KMS-11 (cell line): ENCODE results near the gene STAG1.
A peak's percentile ranks its signal among the peaks of the same experiment; 100 is the strongest.

Experiments
- H2AFZ ChIP-seq: fragments of 200-600 bp; sonication (generic); 2 replicates; pipeline ENCODE4 v1.6.1; 2016; ENCODE audit warnings: antibody characterized with exemption, mixed run types, low read depth
- H3K27ac ChIP-seq: fragments of 200-600 bp; sonication (generic); 2 replicates; pipeline ENCODE4 v1.6.1; 2016; ENCODE audit warnings: mild to moderate bottlenecking, mixed run types
- H3K27me3 ChIP-seq: fragments of 200-600 bp; sonication (generic); 2 replicates; pipeline ENCODE4 v1.6.1; 2017; ENCODE audit warnings: mild to moderate bottlenecking, low read depth, mixed run types, moderate library complexity; ENCODE audit not compliant: insufficient read depth
- H3K36me3 ChIP-seq: fragments of 200-600 bp; sonication (generic); 2 replicates; pipeline ENCODE4 v1.6.1; 2017; ENCODE audit warnings: mild to moderate bottlenecking, mixed run types; ENCODE audit not compliant: insufficient read depth
- H3K4me1 ChIP-seq: fragments of 200-600 bp; sonication (generic); 2 replicates; pipeline ENCODE4 v1.6.1; 2016; ENCODE audit warnings: mild to moderate bottlenecking, low read depth, mixed run types; ENCODE audit not compliant: poor library complexity, severe bottlenecking
- H3K4me2 ChIP-seq: fragments of 200-600 bp; sonication (generic); 2 replicates; pipeline ENCODE4 v1.7.0; 2016; ENCODE audit warnings: mild to moderate bottlenecking, mixed run types
- H3K4me3 ChIP-seq: fragments of 200-600 bp; sonication (generic); IDR thresholded peaks from 2 replicates; pipeline ENCODE4 v1.6.1; 2017; ENCODE audit warnings: low read depth, low read length, mixed read lengths; ENCODE audit not compliant: insufficient read depth
- H3K79me2 ChIP-seq: fragments of 200-600 bp; sonication (generic); 2 replicates; pipeline ENCODE4 v1.6.1; 2016; ENCODE audit warnings: low read depth, mixed run types; ENCODE audit not compliant: insufficient read depth
- H3K9ac ChIP-seq: fragments of 200-600 bp; sonication (generic); 2 replicates; pipeline ENCODE4 v1.6.1; 2016; ENCODE audit warnings: mild to moderate bottlenecking, mixed run types
- H4K20me1 ChIP-seq: fragments of 200-600 bp; sonication (generic); 2 replicates; pipeline ENCODE4 v1.6.1; 2016; ENCODE audit warnings: mild to moderate bottlenecking, mixed run types; ENCODE audit not compliant: insufficient read depth
- TF ChIP-seq, protein P1 (sequence below): fragments of 200-600 bp; sonication (generic); conservative IDR thresholded peaks from 2 replicates; pipeline ENCODE4 v1.6.1; 2017; ENCODE audit warnings: low read depth, mild to moderate bottlenecking, antibody characterized with exemption, low read length, moderate library complexity, mixed read lengths

The STAG1 gene

DNA sequence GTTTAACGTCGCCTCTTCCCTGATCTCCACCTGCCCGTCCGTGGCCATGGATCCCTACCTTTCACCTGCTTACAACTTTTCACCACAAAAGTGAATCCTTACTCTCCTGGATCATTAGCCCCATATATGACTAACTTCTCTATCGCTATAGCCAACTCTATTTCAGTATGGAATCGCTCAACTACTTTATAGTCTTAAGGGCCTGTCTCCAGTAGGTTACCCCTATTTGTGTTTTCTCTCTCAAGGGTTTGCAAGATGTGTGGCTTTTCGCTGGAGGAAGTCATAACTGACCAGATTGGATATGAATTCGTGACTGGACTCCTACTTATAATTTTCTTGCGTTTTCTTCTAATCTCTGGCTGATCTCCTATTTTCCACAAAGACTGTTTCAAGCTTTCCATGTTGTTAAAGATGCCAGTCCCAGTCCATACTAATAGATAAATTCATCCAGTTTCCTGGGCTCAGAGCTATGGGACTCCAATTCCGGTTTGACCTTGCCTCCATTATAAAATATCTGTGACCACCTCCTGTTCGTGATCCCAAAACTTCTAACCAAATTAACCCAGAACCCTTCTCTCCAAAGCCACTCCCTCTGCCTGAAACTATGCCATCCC is 1.3 kb upstream of the STAG1 start:
- TF ChIP-seq, protein P1, sequence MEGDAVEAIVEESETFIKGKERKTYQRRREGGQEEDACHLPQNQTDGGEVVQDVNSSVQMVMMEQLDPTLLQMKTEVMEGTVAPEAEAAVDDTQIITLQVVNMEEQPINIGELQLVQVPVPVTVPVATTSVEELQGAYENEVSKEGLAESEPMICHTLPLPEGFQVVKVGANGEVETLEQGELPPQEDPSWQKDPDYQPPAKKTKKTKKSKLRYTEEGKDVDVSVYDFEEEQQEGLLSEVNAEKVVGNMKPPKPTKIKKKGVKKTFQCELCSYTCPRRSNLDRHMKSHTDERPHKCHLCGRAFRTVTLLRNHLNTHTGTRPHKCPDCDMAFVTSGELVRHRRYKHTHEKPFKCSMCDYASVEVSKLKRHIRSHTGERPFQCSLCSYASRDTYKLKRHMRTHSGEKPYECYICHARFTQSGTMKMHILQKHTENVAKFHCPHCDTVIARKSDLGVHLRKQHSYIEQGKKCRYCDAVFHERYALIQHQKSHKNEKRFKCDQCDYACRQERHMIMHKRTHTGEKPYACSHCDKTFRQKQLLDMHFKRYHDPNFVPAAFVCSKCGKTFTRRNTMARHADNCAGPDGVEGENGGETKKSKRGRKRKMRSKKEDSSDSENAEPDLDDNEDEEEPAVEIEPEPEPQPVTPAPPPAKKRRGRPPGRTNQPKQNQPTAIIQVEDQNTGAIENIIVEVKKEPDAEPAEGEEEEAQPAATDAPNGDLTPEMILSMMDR: no peak
- peak overlapping the region; percentile 59 for H3K4me2 ChIP-seq
- peak overlapping the region; percentile 52 for H3K4me3 ChIP-seq
- H3K4me1 ChIP-seq: peaks cover 33% of the 10 kb centered on the region
- H3K36me3 ChIP-seq: no peaks in the 10 kb centered on the region
- H4K20me1 ChIP-seq: no peaks in the 10 kb centered on the region
- peaks cover 29% of the 10 kb centered on the region for H3K79me2 ChIP-seq
- peak overlapping the region; percentile 70 for H2AFZ ChIP-seq
- H3K27ac ChIP-seq: peak overlapping the region; percentile 95
- no peaks in the 10 kb centered on the region for H3K27me3 ChIP-seq
- H3K9ac ChIP-seq: peak overlapping the region; percentile 91

DNA sequence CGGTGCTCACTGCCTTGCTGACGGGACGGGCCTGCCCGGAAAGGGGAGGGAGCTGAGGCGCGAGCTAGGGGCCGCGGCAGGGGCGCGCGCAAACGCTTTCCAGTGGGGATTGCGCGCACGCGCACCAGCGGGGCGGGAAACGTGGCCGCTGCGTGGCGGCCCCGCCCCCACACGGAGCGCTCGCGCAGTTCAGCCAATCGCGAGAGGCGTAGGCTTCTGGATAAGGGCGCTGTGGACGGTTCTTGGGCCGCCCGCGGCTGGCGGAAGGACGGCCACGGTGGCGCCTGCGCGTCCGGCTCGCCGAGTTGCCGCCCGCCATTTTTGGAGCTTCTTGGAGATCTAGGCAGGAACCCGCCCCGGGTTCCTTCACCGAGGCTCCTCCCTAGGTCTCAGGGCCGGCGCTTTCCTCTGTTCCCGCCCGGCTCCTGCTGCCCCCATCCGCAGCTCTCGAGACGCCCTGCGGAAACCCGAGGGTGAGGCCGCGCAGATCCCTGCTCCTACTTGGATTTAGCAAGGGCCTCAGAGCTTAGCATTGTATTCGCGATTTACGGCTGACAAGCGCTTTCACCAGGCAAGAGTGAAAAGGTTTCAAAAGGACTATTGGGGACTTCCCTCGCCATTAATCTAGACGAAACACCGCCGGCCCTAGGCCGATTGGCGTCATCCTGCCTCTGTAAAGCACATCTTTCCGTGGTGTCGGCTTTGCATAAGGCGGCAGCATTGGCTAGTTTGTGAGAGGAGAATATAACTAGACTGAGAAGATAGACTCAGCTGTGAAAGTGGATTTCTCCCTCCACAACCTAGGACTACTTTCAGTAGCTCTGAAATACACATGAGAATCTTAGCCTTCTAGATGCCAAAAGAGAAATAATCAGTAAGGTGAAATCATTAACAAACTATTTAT is 496 bp upstream of the STAG1 start:
- Histone ChIP-seq H3K4me1 (peaks cover 35% of the 10 kb centered on the region), H2AFZ (peak overlapping the region; percentile 70), H3K27me3 (no peaks in the 10 kb centered on the region), H3K79me2 (peaks cover 37% of the 10 kb centered on the region), H3K9ac (peak overlapping the region; percentile 91), H3K4me3 (peak overlapping the region; percentile 52), H4K20me1 (no peaks in the 10 kb centered on the region), H3K4me2 (peak overlapping the region; percentile 59), H3K27ac (peak overlapping the region; percentile 95), H3K36me3 (no peaks in the 10 kb centered on the region)
- TF ChIP-seq, protein P1: no peak

DNA sequence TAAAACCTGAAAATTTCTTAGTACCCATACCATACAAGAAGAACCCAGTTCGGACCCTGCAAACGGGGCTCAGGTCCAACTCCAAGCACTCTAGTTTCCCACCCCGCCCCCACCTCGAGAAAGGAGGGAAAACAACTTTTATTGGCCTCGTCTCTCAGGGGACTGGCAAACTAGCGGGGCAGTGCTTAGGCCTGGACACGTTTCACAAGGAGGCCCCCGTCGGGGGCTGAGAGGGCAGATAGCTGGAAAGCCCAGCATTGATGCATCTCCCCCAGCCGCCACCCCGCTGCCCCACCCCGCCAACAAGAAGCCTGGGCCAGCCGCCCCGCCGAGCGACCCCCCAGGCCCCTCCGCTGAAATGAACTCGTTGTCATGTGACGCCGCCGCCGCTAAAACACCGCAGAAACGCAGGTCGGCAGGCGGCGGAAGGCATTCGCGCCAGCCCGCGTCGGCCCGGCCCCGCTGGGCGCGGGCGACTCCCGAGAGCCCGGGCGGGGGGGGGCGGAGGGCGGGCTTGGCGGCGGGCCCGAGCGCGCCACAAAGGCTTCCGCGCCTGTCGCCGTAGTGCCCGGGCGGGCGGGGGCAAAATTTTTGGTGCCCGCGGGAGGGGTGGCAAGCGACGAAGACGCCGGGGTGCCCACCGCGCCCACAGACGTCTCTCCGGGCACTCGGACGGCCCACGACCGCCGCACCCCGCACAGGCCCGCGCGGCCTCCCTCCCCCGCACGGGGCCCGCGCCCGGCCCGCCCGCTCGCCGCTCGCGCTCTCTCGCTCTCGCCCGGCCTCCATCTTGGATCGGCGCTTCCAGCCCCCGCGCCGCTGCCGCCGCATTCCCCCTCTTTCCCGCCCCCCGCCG is 634 bp downstream of the STAG1 start:
- Histone ChIP-seq H3K4me1 (peaks cover 35% of the 10 kb centered on the region), H3K4me2 (peak overlapping the region; percentile 100), H3K9ac (peak overlapping the region; percentile 91), H3K79me2 (peaks cover 48% of the 10 kb centered on the region), H3K27ac (peak overlapping the region; percentile 95), H3K27me3 (no peaks in the 10 kb centered on the region), H3K4me3 (peak overlapping the region; percentile 81), H3K36me3 (no peaks in the 10 kb centered on the region), H2AFZ (peak overlapping the region; percentile 33), H4K20me1 (no peaks in the 10 kb centered on the region)
- TF ChIP-seq, protein P1: no peak

DNA sequence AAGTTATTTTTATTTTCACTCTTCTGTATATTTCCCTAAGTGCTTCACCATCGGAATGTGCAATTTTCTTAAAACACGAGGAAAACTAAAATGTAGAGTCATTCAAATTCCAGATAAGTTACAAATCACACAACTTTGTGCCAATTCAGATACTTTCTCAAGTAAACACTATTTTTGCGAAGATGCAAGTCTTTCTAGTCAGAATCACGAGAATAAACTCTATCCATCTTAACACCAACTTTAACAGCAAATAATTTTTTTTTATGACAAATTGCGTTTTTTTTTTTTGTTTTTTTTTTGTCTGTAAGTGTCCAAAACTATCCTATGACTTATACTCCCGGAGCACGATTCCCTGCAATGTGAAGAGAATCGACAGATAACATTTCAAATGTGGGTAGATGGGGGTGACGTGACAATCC is 1.3 kb downstream of the STAG1 start:
- H3K27ac ChIP-seq: peak overlapping the region; percentile 95
- TF ChIP-seq, protein P1: no peak

More for the DNA sequence above, 1.3 kb downstream of the STAG1 start:
- Histone ChIP-seq H3K79me2 (peaks cover 55% of the 10 kb centered on the region), H4K20me1 (no peaks in the 10 kb centered on the region), H3K9ac (peak overlapping the region; percentile 91), H3K36me3 (no peaks in the 10 kb centered on the region), H3K4me2 (peak overlapping the region; percentile 100), H2AFZ (peak overlapping the region; percentile 6), H3K27me3 (no peaks in the 10 kb centered on the region), H3K4me1 (peaks cover 39% of the 10 kb centered on the region), H3K4me3 (peak overlapping the region; percentile 81)
